Thoracic aorta endothelial cell (primary cell): ENCODE results near the gene TMEM116. TPM values are rescaled to one million over a fixed set of nuclear protein-coding genes. Genes with fewer than 3 reads are reported as not detected.

Experiments used
- small RNA-seq: library from RNA; depleted of rRNA; stranded (forward); fragments of <200 nt; gene quantifications from one replicate; pipeline ENCODE3, GENCODE V24; 2012
- total RNA-seq: library from RNA; depleted of rRNA; stranded (reverse); fragments of >200 nt; gene quantifications from 2 replicates; pipeline ENCODE4 v1.2.3, GENCODE V29; 2012

Gene TMEM116
- 2.5 and 3.2 TPM in 2 replicates for total RNA-seq

GRCh38 chr12:112012775-112013600 lies at the start of gene TMEM116, which contains the start of gene ERP29:
Gene TMEM116, minus strand, starts transcription at chr12:112013165. Its CDS starts 7,895 bp downstream, at chr12:112005270.
Gene ERP29, plus strand, starts transcription at chr12:112013426. Its CDS starts 40 bp downstream, at chr12:112013466.

Small RNA genes lying within 50 kb of the gene (small RNA-seq; reads per million reads assigned to genes)
- gene AC004024.1 (0.70 reads per million, percentile 4 among the genes with 10 or more reads in this experiment), gene MIR3657 (not detected)

Other genes starting within 250 kb of the TMEM116 start
- gene ALDH2, start 246.2 kb downstream of the TMEM116 start, total RNA-seq, result 32.4 and 47.1 TPM in 2 replicates
- 48.2 and 54.0 TPM in 2 replicates for gene MAPKAPK5, start 170.9 kb downstream of the TMEM116 start, total RNA-seq
- gene ERP29, start 261 bp upstream of the TMEM116 start, total RNA-seq, result 34.2 and 41.2 TPM in 2 replicates
- gene NAA25, start 95.6 kb upstream of the TMEM116 start, total RNA-seq, result 50.1 and 51.7 TPM in 2 replicates
- 24.2 and 29.4 TPM in 2 replicates for gene TRAFD1, start 112.4 kb upstream of the TMEM116 start, total RNA-seq